ENCODE results near the gene MAP1LC3B2. TPM values are rescaled to one million over a fixed set of nuclear protein-coding genes. Genes with fewer than 3 reads are reported as not detected.

MAP1LC3B2 gene
- total and polyA plus RNA-seq, 2 of the 13 experiments (the other 11 are each of a cell fraction or from before 2014, with no cell fraction given): 0.60 to 2.2 TPM

DNA sequence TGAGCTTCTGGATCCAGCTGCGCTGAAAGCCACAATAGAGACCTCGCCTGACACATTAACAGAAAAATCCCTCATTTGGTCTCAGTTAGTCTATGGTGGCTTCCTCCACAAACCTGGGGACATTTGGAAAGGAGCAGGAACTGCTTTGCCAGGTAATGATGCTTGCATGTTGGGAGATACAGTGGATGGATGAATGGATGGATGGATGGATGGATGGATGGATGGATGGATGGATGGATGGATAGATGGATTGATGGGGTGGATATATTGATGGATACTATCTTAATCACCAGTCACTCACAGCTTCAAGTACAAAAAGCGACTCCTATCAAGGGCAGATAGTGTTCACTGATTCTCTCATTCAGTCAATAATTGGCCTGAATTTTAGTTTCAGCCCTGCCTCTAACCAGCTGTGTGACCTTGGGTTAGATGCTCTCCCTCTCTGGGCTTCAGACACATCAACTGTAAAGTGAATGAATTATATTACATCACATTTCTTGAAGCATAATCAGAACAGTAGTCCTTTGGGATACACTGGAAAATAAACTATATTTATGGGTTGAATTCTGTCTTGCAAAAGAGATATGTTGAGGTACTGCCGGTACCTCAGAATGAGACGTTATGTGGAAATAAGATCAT, 29.3 kb downstream of the MAP1LC3B2 start:
- Histone ChIP-seq H3K9ac (ENCODE audit: insufficient read depth, low read depth, low read length) (no peak overlapping the region), H3K27me3 (ENCODE audit: control insufficient read depth in 1 of 2, insufficient read depth in 2 of 2, low read length in 2 of 2) (no peaks in the 10 kb centered on the region), H3K36me3 (replicated peaks in 1 of 2; ENCODE audit: control insufficient read depth in 1 of 2, insufficient read depth in 2 of 2, low read length in 2 of 2) (no peaks in the 10 kb centered on the region), H3K9me3 (ENCODE audit: low read length) (peaks cover 8% of the 10 kb centered on the region; the same call in 1 of the 2 replicates), H3K27ac (ENCODE audit: extremely low read length, insufficient read depth, low read length) (no peak overlapping the region), H3K4me2 (ENCODE audit: low read depth, low read length) (no peak overlapping the region), H3K79me2 (ENCODE audit: insufficient read depth, low read length) (no peaks in the 10 kb centered on the region), H3K4me3 (replicated peaks in 1 of 3; ENCODE audit: insufficient read depth in 1 of 3, low read depth in 2 of 3, low read length in 3 of 3) (no peak overlapping the region), H3K4me1 (ENCODE audit: insufficient read depth, low read length) (peaks cover 19% of the 10 kb centered on the region), H2AFZ (ENCODE audit: low read length) (no peak overlapping the region), H4K20me1 (ENCODE audit: insufficient read depth, low read length) (no peaks in the 10 kb centered on the region)
- ChIA-PET POLR2A (no interaction called here), CTCF (ENCODE audit: low intra/inter-chr PET ratio, low total read pairs) (no interaction called here)
- 56% methylated on average over 5 of the region's 5 CpGs for WGBS (ENCODE audit: low lambda C conversion rate)
- no peak for FAIRE-seq
- no peak for DNase-seq (ENCODE audit: low spot score)
- BruUV-seq (replicated peaks): no TSS peak
- ATAC-seq: no peak
- intact Hi-C loops (cut with micrococcal nuclease; ENCODE audit: unreplicated experiment): no loop called here
- in situ Hi-C loops (cut with HindIII; ENCODE audit: extremely low pct_ligation_motif_present, low pct_unique_long_range_greater_than_20kb): no loop called here
- TF ChIP-seq ZNF563 (CRISPR knock-in tag; IDR thresholded peaks at IDR 0.05) (no peak), NCOA2 (CRISPR knock-in tag; IDR thresholded peaks at IDR 0.05) (no peak), KDM4B (CRISPR knock-in tag; IDR thresholded peaks at IDR 0.05) (no peak), ZNF496 (CRISPR knock-in tag; IDR thresholded peaks at IDR 0.05; ENCODE audit: insufficient replicate concordance) (no peak), CC2D1A (CRISPR knock-in tag; IDR thresholded peaks at IDR 0.05) (no peak), ZNF367 (CRISPR knock-in tag; IDR thresholded peaks at IDR 0.05; ENCODE audit: borderline replicate concordance) (no peak), RCOR2 (CRISPR knock-in tag; IDR thresholded peaks at IDR 0.05) (no peak), HMG20B (CRISPR knock-in tag; conservative IDR thresholded peaks at IDR 0.05) (no peak), PLRG1 (conservative IDR thresholded peaks at IDR 0.05) (no peak), HMGA1 (CRISPR knock-in tag; conservative IDR thresholded peaks at IDR 0.05) (no peak), ZNF569 (CRISPR knock-in tag; IDR thresholded peaks at IDR 0.05; ENCODE audit: borderline replicate concordance) (no peak)
- TF ChIP-seq, protein P1, sequence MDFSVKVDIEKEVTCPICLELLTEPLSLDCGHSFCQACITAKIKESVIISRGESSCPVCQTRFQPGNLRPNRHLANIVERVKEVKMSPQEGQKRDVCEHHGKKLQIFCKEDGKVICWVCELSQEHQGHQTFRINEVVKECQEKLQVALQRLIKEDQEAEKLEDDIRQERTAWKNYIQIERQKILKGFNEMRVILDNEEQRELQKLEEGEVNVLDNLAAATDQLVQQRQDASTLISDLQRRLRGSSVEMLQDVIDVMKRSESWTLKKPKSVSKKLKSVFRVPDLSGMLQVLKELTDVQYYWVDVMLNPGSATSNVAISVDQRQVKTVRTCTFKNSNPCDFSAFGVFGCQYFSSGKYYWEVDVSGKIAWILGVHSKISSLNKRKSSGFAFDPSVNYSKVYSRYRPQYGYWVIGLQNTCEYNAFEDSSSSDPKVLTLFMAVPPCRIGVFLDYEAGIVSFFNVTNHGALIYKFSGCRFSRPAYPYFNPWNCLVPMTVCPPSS (IDR thresholded peaks at IDR 0.05): no peak
- TF ChIP-seq, protein P2, sequence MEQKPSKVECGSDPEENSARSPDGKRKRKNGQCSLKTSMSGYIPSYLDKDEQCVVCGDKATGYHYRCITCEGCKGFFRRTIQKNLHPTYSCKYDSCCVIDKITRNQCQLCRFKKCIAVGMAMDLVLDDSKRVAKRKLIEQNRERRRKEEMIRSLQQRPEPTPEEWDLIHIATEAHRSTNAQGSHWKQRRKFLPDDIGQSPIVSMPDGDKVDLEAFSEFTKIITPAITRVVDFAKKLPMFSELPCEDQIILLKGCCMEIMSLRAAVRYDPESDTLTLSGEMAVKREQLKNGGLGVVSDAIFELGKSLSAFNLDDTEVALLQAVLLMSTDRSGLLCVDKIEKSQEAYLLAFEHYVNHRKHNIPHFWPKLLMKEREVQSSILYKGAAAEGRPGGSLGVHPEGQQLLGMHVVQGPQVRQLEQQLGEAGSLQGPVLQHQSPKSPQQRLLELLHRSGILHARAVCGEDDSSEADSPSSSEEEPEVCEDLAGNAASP (CRISPR knock-in tag; IDR thresholded peaks at IDR 0.05; ENCODE audit: borderline replicate concordance): no peak
- TF ChIP-seq, protein P3, sequence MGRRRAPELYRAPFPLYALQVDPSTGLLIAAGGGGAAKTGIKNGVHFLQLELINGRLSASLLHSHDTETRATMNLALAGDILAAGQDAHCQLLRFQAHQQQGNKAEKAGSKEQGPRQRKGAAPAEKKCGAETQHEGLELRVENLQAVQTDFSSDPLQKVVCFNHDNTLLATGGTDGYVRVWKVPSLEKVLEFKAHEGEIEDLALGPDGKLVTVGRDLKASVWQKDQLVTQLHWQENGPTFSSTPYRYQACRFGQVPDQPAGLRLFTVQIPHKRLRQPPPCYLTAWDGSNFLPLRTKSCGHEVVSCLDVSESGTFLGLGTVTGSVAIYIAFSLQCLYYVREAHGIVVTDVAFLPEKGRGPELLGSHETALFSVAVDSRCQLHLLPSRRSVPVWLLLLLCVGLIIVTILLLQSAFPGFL (CRISPR knock-in tag; IDR thresholded peaks at IDR 0.05): no peak
- TF ChIP-seq, protein P4, sequence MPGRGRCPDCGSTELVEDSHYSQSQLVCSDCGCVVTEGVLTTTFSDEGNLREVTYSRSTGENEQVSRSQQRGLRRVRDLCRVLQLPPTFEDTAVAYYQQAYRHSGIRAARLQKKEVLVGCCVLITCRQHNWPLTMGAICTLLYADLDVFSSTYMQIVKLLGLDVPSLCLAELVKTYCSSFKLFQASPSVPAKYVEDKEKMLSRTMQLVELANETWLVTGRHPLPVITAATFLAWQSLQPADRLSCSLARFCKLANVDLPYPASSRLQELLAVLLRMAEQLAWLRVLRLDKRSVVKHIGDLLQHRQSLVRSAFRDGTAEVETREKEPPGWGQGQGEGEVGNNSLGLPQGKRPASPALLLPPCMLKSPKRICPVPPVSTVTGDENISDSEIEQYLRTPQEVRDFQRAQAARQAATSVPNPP (CRISPR knock-in tag; IDR thresholded peaks at IDR 0.05): no peak
